Mesendoderm (in vitro differentiated cells): ENCODE results near the gene RTP2.

Source experiments
- DNase-seq: peaks from one replicate; pipeline ENCODE4 v3.0.0; 2013
- H2AK5ac ChIP-seq: 2 replicates; pipeline ENCODE4 v1.6.1; 2013; ENCODE audit warnings: low read length, inconsistent platforms
- H2BK120ac ChIP-seq: 2 replicates; pipeline ENCODE4 v1.6.1; 2013; ENCODE audit warnings: low read depth, mild to moderate bottlenecking, low read length, moderate library complexity, mixed read lengths
- H2BK15ac ChIP-seq: replicated peaks from 2 replicates; pipeline ENCODE4 v1.6.1; 2013; ENCODE audit warnings: low read depth, mild to moderate bottlenecking, moderate library complexity
- H2BK5ac ChIP-seq: 2 replicates; pipeline ENCODE4 v1.6.1; 2013; ENCODE audit warnings: low read length, inconsistent platforms
- H3K18ac ChIP-seq: 2 replicates; pipeline ENCODE4 v1.6.1; 2013; ENCODE audit warnings: mild to moderate bottlenecking, low read length, mixed read lengths
- H3K23ac ChIP-seq: one replicate; pipeline ENCODE4 v1.6.1; 2013; ENCODE audit warnings: low read length
- H3K27ac ChIP-seq: 2 replicates; pipeline ENCODE4 v1.5.1; 2013; ENCODE audit warnings: low read depth, mild to moderate bottlenecking, inconsistent platforms, low read length, moderate library complexity
- H3K27me3 ChIP-seq: 2 replicates; pipeline ENCODE4 v1.6.1; 2013; ENCODE audit warnings: low read length, control low read depth, mild to moderate bottlenecking, inconsistent platforms; ENCODE audit not compliant: insufficient read depth, poor library complexity
- H3K36me3 ChIP-seq: 2 replicates; pipeline ENCODE4 v1.6.1; 2013; ENCODE audit warnings: low read length, inconsistent platforms; ENCODE audit not compliant: control insufficient read depth, insufficient read depth
- H3K4ac ChIP-seq: one replicate; pipeline ENCODE4 v1.6.1; 2013; ENCODE audit warnings: low read depth, mild to moderate bottlenecking, low read length, moderate library complexity
- H3K4me1 ChIP-seq: 2 replicates; pipeline ENCODE4 v1.6.1; 2013; ENCODE audit warnings: low read depth, low read length, inconsistent platforms; ENCODE audit not compliant: control insufficient read depth
- H3K4me2 ChIP-seq: 2 replicates; pipeline ENCODE4 v1.6.1; 2013; ENCODE audit warnings: low read length
- H3K4me3 ChIP-seq: 2 replicates; pipeline ENCODE4 v1.5.1; 2013; ENCODE audit warnings: mild to moderate bottlenecking, low read length
- H3K56ac ChIP-seq: one replicate; pipeline ENCODE4 v1.6.1; 2013; ENCODE audit warnings: low read length
- H3K79me1 ChIP-seq: 2 replicates; pipeline ENCODE4 v1.6.1; 2013; ENCODE audit warnings: low read length, inconsistent platforms
- H3K79me2 ChIP-seq: 2 replicates; pipeline ENCODE4 v1.6.1; 2013; ENCODE audit warnings: mild to moderate bottlenecking, low read length; ENCODE audit not compliant: control insufficient read depth, insufficient read depth
- H3K9ac ChIP-seq: 2 replicates; pipeline ENCODE4 v1.6.1; 2013; ENCODE audit warnings: low read length, inconsistent platforms
- H4K5ac ChIP-seq: one replicate; pipeline ENCODE4 v1.6.1; 2013; ENCODE audit warnings: low read length
- H4K8ac ChIP-seq: one replicate; pipeline ENCODE4 v1.6.1; 2013; ENCODE audit warnings: low read depth, mild to moderate bottlenecking, control low read depth, low read length, moderate library complexity
- WGBS: extraction: QIAGEN DNeasy Blood & Tissue Kit; methylation state at CpG from one replicate; pipeline ENCODE4 v1.1.7; 2013; ENCODE audit warnings: low lambda C conversion rate, missing lambda C conversion rate; ENCODE audit not compliant: insufficient coverage; ENCODE audit errors: extremely low coverage; 5-methylcytosine and 5-hydroxymethylcytosine counted together

Gene RTP2

GRCh38 chr3:187737006-187737367 is 34.6 kb upstream of the RTP2 start:
- Histone ChIP-seq H3K4me3 (no peak overlapping the region), H3K9ac (peak overlapping the region; percentile 6), H3K27me3 (no peaks in the 10 kb centered on the region), H3K4ac (no peak overlapping the region), H3K79me2 (no peaks in the 10 kb centered on the region), H3K18ac (no peak overlapping the region), H3K36me3 (no peaks in the 10 kb centered on the region), H2AK5ac (no peak overlapping the region), H3K27ac (no peak overlapping the region), H4K8ac (no peak overlapping the region), H3K56ac (peak overlapping the region; percentile 89), H2BK120ac (no peak overlapping the region), H3K23ac (no peak overlapping the region), H4K5ac (no peak overlapping the region), H3K4me2 (peak overlapping the region; percentile 7), H3K79me1 (no peaks in the 10 kb centered on the region), H2BK15ac (no peak overlapping the region), H3K4me1 (peaks cover 14% of the 10 kb centered on the region), H2BK5ac (no peak overlapping the region)
- WGBS = no CpG with 5 or more reads among the region's 4 CpGs
- DNase-seq = peak; percentile 44

- no peaks in the 10 kb centered on the region for H3K36me3 ChIP-seq
- H3K4me1 ChIP-seq = peaks cover 14% of the 10 kb centered on the region
- no peak overlapping the region for H3K4me3 ChIP-seq
- H3K4me2 ChIP-seq = no peak overlapping the region
- H3K9ac ChIP-seq = no peak overlapping the region
- no peaks in the 10 kb centered on the region for H3K27me3 ChIP-seq
- no peak overlapping the region for H3K4ac ChIP-seq
- no peak overlapping the region for H2BK5ac ChIP-seq
- no peak overlapping the region for H2BK15ac ChIP-seq
- H3K79me1 ChIP-seq = no peaks in the 10 kb centered on the region
- peak overlapping the region; percentile 23 for H3K18ac ChIP-seq
- peak overlapping the region; percentile 40 for H3K56ac ChIP-seq
- no peak overlapping the region for H2BK120ac ChIP-seq
- no peak overlapping the region for H3K23ac ChIP-seq
- H4K5ac ChIP-seq = no peak overlapping the region
- no CpG with 5 or more reads among the region's 8 CpGs for WGBS
- no peak overlapping the region for H4K8ac ChIP-seq
- no peak overlapping the region for H3K27ac ChIP-seq
- no peaks in the 10 kb centered on the region for H3K79me2 ChIP-seq
- DNase-seq = peak; percentile 91
- no peak overlapping the region for H2AK5ac ChIP-seq
Measured at GRCh38 chr3:187736418-187736871, 34.1 kb upstream of the RTP2 start.

DNA sequence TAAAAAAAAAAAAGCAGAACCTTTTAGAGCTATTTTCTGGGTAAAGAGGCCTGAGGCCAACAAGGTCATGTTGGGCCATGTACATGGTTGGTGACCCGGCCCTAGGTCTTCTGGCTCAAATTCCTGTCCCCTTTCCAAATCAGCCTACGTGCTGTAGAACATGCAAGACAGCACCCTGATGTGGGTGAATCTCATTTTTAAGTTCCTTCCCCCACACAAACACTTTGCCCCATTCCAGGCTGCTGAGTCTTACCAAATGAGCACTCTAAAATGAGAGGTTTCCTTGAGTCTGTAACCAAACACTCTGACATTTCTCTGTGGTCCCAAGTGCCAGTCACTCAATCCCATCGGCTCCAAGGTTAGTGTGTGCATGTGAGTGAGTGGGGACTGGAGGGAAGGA is 33.5 kb upstream of the RTP2 start:
- Histone ChIP-seq H4K8ac (no peak overlapping the region), H3K27me3 (no peaks in the 10 kb centered on the region), H3K18ac (peak overlapping the region; percentile 23), H3K79me1 (no peaks in the 10 kb centered on the region), H3K79me2 (no peaks in the 10 kb centered on the region), H2AK5ac (no peak overlapping the region), H3K36me3 (no peaks in the 10 kb centered on the region), H3K56ac (no peak overlapping the region), H3K4me1 (peaks cover 14% of the 10 kb centered on the region), H4K5ac (no peak overlapping the region), H2BK5ac (no peak overlapping the region), H3K23ac (no peak overlapping the region), H3K4me2 (no peak overlapping the region), H3K4me3 (no peak overlapping the region), H3K4ac (peak overlapping the region; percentile 25), H3K27ac (no peak overlapping the region), H2BK15ac (no peak overlapping the region), H3K9ac (no peak overlapping the region), H2BK120ac (peak overlapping the region; percentile 83)
- no peak for DNase-seq
- WGBS = no CpG with 5 or more reads among the region's 3 CpGs

DNA sequence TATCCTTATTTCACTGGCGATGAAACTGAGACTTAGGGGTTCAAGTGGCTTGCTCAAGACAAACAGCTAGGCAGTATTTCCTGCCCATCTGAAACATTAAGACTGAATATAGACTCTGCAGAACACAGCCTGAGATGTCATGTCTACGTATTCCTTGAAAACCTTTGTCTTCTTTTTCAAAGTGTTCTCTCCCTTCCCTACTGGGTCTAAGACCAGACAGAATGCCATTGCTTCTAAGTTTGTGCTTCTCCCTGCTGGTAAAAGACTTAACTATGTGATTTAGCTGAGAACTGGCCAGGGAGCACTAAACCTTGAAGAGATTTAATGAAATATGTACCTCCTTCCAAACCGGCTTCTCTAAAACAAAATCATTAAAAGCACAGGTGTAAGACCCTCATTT is 33.0 kb upstream of the RTP2 start:
- no peaks in the 10 kb centered on the region for H3K79me1 ChIP-seq
- DNase-seq = no peak
- no peak overlapping the region for H2BK5ac ChIP-seq
- no peak overlapping the region for H4K8ac ChIP-seq
- H3K9ac ChIP-seq = no peak overlapping the region
- no peaks in the 10 kb centered on the region for H3K79me2 ChIP-seq
- H3K4ac ChIP-seq = no peak overlapping the region
- H2BK120ac ChIP-seq = no peak overlapping the region
- H3K27ac ChIP-seq = no peak overlapping the region
- no peak overlapping the region for H3K4me3 ChIP-seq
- no peak overlapping the region for H3K4me2 ChIP-seq
- peaks cover 14% of the 10 kb centered on the region for H3K4me1 ChIP-seq
- no peak overlapping the region for H3K23ac ChIP-seq
- no peaks in the 10 kb centered on the region for H3K36me3 ChIP-seq
- no CpG with 5 or more reads among the region's 3 CpGs for WGBS
- no peaks in the 10 kb centered on the region for H3K27me3 ChIP-seq
- no peak overlapping the region for H2AK5ac ChIP-seq
- no peak overlapping the region for H2BK15ac ChIP-seq
- no peak overlapping the region for H3K18ac ChIP-seq
- no peak overlapping the region for H4K5ac ChIP-seq
- H3K56ac ChIP-seq = no peak overlapping the region

DNA sequence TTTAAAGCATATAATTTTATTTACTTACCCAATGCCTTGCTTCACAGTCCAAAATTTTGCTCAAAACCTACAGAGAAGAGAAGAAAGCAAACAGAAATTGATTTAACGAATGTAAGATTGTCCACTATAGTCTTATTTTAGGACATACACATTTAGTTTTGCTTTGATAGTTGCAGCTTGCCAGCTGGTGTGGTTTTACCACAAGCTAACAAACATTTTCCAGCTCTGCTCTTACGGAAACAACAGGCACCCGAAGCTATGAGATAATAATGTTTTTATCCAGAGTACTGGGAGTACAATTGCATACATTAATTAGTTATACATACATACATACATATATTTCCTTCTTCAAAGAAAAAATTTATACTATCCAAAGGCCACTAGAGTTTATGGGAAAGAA is 32.5 kb upstream of the RTP2 start:
- Histone ChIP-seq H4K8ac (no peak overlapping the region), H3K79me1 (no peaks in the 10 kb centered on the region), H3K4me1 (peaks cover 11% of the 10 kb centered on the region), H2BK120ac (no peak overlapping the region), H2BK5ac (no peak overlapping the region), H3K27ac (no peak overlapping the region), H3K27me3 (no peaks in the 10 kb centered on the region), H3K9ac (no peak overlapping the region), H3K56ac (no peak overlapping the region), H2AK5ac (no peak overlapping the region), H3K4me3 (no peak overlapping the region), H3K18ac (no peak overlapping the region), H3K4me2 (no peak overlapping the region), H3K4ac (no peak overlapping the region), H3K36me3 (no peaks in the 10 kb centered on the region), H3K79me2 (no peaks in the 10 kb centered on the region), H4K5ac (no peak overlapping the region), H2BK15ac (no peak overlapping the region), H3K23ac (no peak overlapping the region)
- no peak for DNase-seq
- WGBS = no CpG with 5 or more reads among the region's 3 CpGs

DNA sequence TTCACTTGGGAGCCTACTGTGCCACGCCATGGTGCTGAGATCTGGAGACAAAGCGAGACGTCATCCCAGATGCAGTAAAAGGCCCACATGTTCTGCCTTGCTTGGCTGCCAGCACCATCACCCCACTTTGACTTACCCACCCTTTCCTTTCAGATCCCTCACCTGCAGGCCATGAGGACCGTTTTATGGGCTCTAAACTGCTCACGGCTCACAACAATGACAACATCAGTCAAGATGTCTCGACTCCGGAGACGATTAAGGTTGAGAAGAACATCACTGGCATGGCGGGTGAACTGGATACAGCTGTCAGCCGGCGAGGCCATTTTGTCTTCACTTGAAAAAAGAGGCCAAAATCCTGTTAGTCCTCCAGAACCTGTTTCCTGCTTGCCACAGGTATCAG is 31.0 kb upstream of the RTP2 start:
- Histone ChIP-seq H4K5ac (no peak overlapping the region), H2BK15ac (no peak overlapping the region), H3K9ac (no peak overlapping the region), H3K56ac (no peak overlapping the region), H3K23ac (no peak overlapping the region), H3K36me3 (no peaks in the 10 kb centered on the region), H3K4me3 (no peak overlapping the region), H3K79me1 (no peaks in the 10 kb centered on the region), H2BK5ac (no peak overlapping the region), H3K27ac (no peak overlapping the region), H2AK5ac (no peak overlapping the region), H3K4ac (no peak overlapping the region), H2BK120ac (no peak overlapping the region), H3K4me1 (peaks cover 11% of the 10 kb centered on the region), H3K18ac (no peak overlapping the region), H3K27me3 (no peaks in the 10 kb centered on the region), H3K79me2 (no peaks in the 10 kb centered on the region), H4K8ac (no peak overlapping the region), H3K4me2 (no peak overlapping the region)
- WGBS = no CpG with 5 or more reads among the region's 11 CpGs
- DNase-seq = no peak
